WTC11 (cell line): ENCODE results near the gene HDAC6. TPM values are rescaled to one million over a fixed set of nuclear protein-coding genes. Genes with fewer than 3 reads are reported as not detected.

ENCODE experiments used
- ATAC-seq: fragments of 200-7000 bp; cut with Tn5 transposase; 2 replicates; pipeline ENCODE4 v1.10.0; 2021; ENCODE audit warnings: mild to moderate bottlenecking, moderate library complexity
- CTCF ChIA-PET: fragments of 300-600 bp; sonication (Branson Sonifier 250); formaldehyde crosslinking; loops from one replicate; lab custom pipeline; 2021; ENCODE audit warnings: antibody characterized with exemption; lab: Charles Lee
- POLR2A ChIA-PET: fragments of 350-600 bp; sonication (Branson Sonifier 250); formaldehyde crosslinking; loops from one replicate; lab custom pipeline; 2021; ENCODE audit warnings: antibody characterized with exemption; lab: Charles Lee
- DNase-seq: peaks from one replicate; pipeline ENCODE4 v3.0.0; 2021; ENCODE audit warnings: low spot score
- H3K27ac Mint-ChIP-seq: 2 replicates; pipeline ENCODE4 v1.8.0; 2021; ENCODE audit warnings: mixed read lengths
- H3K27me3 Mint-ChIP-seq: 2 replicates; pipeline ENCODE4 v1.8.0; 2021; ENCODE audit warnings: low read depth, mild to moderate bottlenecking, moderate library complexity, mixed read lengths
- H3K36me3 Mint-ChIP-seq: 2 replicates; pipeline ENCODE4 v1.8.0; 2021; ENCODE audit warnings: mixed read lengths
- H3K4me1 Mint-ChIP-seq: 2 replicates; pipeline ENCODE4 v1.8.0; 2022; ENCODE audit warnings: mixed read lengths
- H3K4me3 Mint-ChIP-seq: 2 replicates; pipeline ENCODE4 v1.8.0; 2021; ENCODE audit warnings: mild to moderate bottlenecking, moderate library complexity, mixed read lengths
- H3K9me3 Mint-ChIP-seq: 2 replicates; pipeline ENCODE4 v1.8.0; 2021; ENCODE audit warnings: mixed read lengths
- CBFB ChIP-seq: sonication (generic); formaldehyde crosslinking; IDR thresholded peaks from 2 replicates; pipeline ENCODE4 v1.8.1; 2022; ENCODE audit warnings: mild to moderate bottlenecking, low read depth, missing genetic modification reagents
- CREB1 ChIP-seq: sonication (generic); formaldehyde crosslinking; IDR thresholded peaks from 2 replicates; pipeline ENCODE4 v1.8.0; 2023; ENCODE audit warnings: mild to moderate bottlenecking, missing genetic modification reagents
- CREM ChIP-seq: sonication (generic); formaldehyde crosslinking; IDR thresholded peaks from 2 replicates; pipeline ENCODE4 v1.8.1; 2022; ENCODE audit warnings: mild to moderate bottlenecking, missing genetic modification reagents, moderate library complexity
- E2F4 ChIP-seq: sonication (generic); formaldehyde crosslinking; IDR thresholded peaks from 2 replicates; pipeline ENCODE4 v1.8.1; 2022; ENCODE audit warnings: low read depth, mild to moderate bottlenecking, moderate library complexity, missing genetic modification reagents, borderline replicate concordance
- ETV6 ChIP-seq: sonication (generic); formaldehyde crosslinking; IDR thresholded peaks from 2 replicates; pipeline ENCODE4 v1.8.1; 2022; ENCODE audit warnings: mild to moderate bottlenecking, missing genetic modification reagents
- FOXJ3 ChIP-seq: sonication (generic); formaldehyde crosslinking; IDR thresholded peaks from 2 replicates; pipeline ENCODE4 v1.9.0; 2021; ENCODE audit warnings: missing genetic modification reagents, mild to moderate bottlenecking, borderline replicate concordance
- FOXK1 ChIP-seq: sonication (generic); formaldehyde crosslinking; IDR thresholded peaks from 2 replicates; pipeline ENCODE4 v1.8.0; 2022; ENCODE audit warnings: mild to moderate bottlenecking, moderate library complexity, missing genetic modification reagents
- FOXP1 ChIP-seq: sonication (generic); formaldehyde crosslinking; IDR thresholded peaks from 2 replicates; pipeline ENCODE4 v1.8.0; 2022; ENCODE audit warnings: missing genetic modification reagents, mild to moderate bottlenecking, moderate library complexity, borderline replicate concordance
- GABPB1 ChIP-seq: sonication (generic); formaldehyde crosslinking; IDR thresholded peaks from 2 replicates; pipeline ENCODE4 v1.8.1; 2023; ENCODE audit warnings: mild to moderate bottlenecking, missing genetic modification reagents
- IRF2 ChIP-seq: sonication (generic); formaldehyde crosslinking; IDR thresholded peaks from 2 replicates; pipeline ENCODE4 v1.8.0; 2022; ENCODE audit warnings: low read depth, missing genetic modification reagents, borderline replicate concordance
- JUN ChIP-seq: sonication (generic); formaldehyde crosslinking; IDR thresholded peaks from 2 replicates; pipeline ENCODE4 v1.8.0; 2023; ENCODE audit warnings: mild to moderate bottlenecking, missing genetic modification reagents
- KAT7 ChIP-seq: sonication (generic); formaldehyde crosslinking; IDR thresholded peaks from 2 replicates; pipeline ENCODE4 v1.8.1; 2023; ENCODE audit warnings: missing genetic modification reagents, mild to moderate bottlenecking, borderline replicate concordance
- NFATC4 ChIP-seq: fragments of 250-450 bp; sonication (Bioruptor Pico); IDR thresholded peaks from 2 replicates; pipeline ENCODE4 v1.9.0; 2021; ENCODE audit warnings: mild to moderate bottlenecking
- NFYB ChIP-seq: sonication (generic); formaldehyde crosslinking; conservative IDR thresholded peaks from 2 replicates; pipeline ENCODE4 v1.8.0; 2022; ENCODE audit warnings: low read depth, missing genetic modification reagents
- NR2C2 ChIP-seq: sonication (generic); formaldehyde crosslinking; IDR thresholded peaks from 2 replicates; pipeline ENCODE4 v1.8.0; 2022; ENCODE audit warnings: mild to moderate bottlenecking, missing genetic modification reagents
- NR3C1 ChIP-seq: sonication (generic); formaldehyde crosslinking; conservative IDR thresholded peaks from 2 replicates; pipeline ENCODE4 v1.8.1; 2023; ENCODE audit warnings: low read depth, mild to moderate bottlenecking, missing genetic modification reagents
- RELA ChIP-seq: sonication (generic); formaldehyde crosslinking; IDR thresholded peaks from 2 replicates; pipeline ENCODE4 v1.8.1; 2022; ENCODE audit warnings: missing genetic modification reagents, mild to moderate bottlenecking, borderline replicate concordance
- SMAD3 ChIP-seq: sonication (generic); formaldehyde crosslinking; IDR thresholded peaks from 2 replicates; pipeline ENCODE4 v1.8.0; 2022; ENCODE audit warnings: missing genetic modification reagents, mild to moderate bottlenecking, borderline replicate concordance
- ZBTB21 ChIP-seq: sonication (generic); formaldehyde crosslinking; IDR thresholded peaks from 2 replicates; pipeline ENCODE4 v1.8.1; 2023; ENCODE audit warnings: mild to moderate bottlenecking, missing genetic modification reagents, borderline replicate concordance
- ZNF138 ChIP-seq: sonication (generic); formaldehyde crosslinking; conservative IDR thresholded peaks from 2 replicates; pipeline ENCODE4 v1.8.1; 2022; ENCODE audit warnings: mild to moderate bottlenecking, moderate library complexity, missing genetic modification reagents
- ZNF232 ChIP-seq: sonication (generic); formaldehyde crosslinking; IDR thresholded peaks from 2 replicates; pipeline ENCODE4 v1.8.0; 2022; ENCODE audit warnings: mild to moderate bottlenecking, missing genetic modification reagents
- ZNF317 ChIP-seq: sonication (generic); formaldehyde crosslinking; IDR thresholded peaks from 2 replicates; pipeline ENCODE4 v1.8.1; 2023; ENCODE audit warnings: low read depth, mild to moderate bottlenecking, moderate library complexity, missing genetic modification reagents, borderline replicate concordance
- ZNF416 ChIP-seq: fragments of 250-450 bp; sonication (Bioruptor Pico); IDR thresholded peaks from 2 replicates; pipeline ENCODE4 v1.9.0; 2021; ENCODE audit warnings: mild to moderate bottlenecking, inconsistent platforms
- ZNF423 ChIP-seq: fragments of 250-450 bp; sonication (Bioruptor Pico); IDR thresholded peaks from 2 replicates; pipeline ENCODE4 v2.1.2; 2022; ENCODE audit warnings: mild to moderate bottlenecking, moderate library complexity
- ZNF671 ChIP-seq: fragments of 250-450 bp; sonication (Bioruptor Pico); IDR thresholded peaks from 2 replicates; pipeline ENCODE4 v1.8.0; 2021; ENCODE audit warnings: mild to moderate bottlenecking
- total RNA-seq: library from RNA; stranded (reverse); gene quantifications from 3 replicates; pipeline ENCODE4 v1.2.3, GENCODE V29; 2021
- TF ChIP-seq, protein P1 (sequence below): sonication (generic); formaldehyde crosslinking; IDR thresholded peaks from 2 replicates; pipeline ENCODE4 v1.8.0; 2023; ENCODE audit warnings: missing genetic modification reagents
- TF ChIP-seq, protein P2 (sequence below): sonication (generic); formaldehyde crosslinking; IDR thresholded peaks from 2 replicates; pipeline ENCODE4 v1.8.1; 2022; ENCODE audit warnings: mild to moderate bottlenecking, moderate library complexity, missing genetic modification reagents
- TF ChIP-seq, protein P3 (sequence below): sonication (generic); formaldehyde crosslinking; IDR thresholded peaks from 2 replicates; pipeline ENCODE4 v1.8.0; 2022; ENCODE audit warnings: mild to moderate bottlenecking, missing genetic modification reagents
- TF ChIP-seq, protein P4 (sequence below): fragments of 250-450 bp; sonication (Bioruptor Pico); IDR thresholded peaks from 2 replicates; pipeline ENCODE4 v1.9.0; 2021; ENCODE audit warnings: moderate library complexity, mild to moderate bottlenecking, inconsistent platforms, borderline replicate concordance
- TF ChIP-seq, protein P5 (sequence below): sonication (generic); formaldehyde crosslinking; IDR thresholded peaks from 2 replicates; pipeline ENCODE4 v1.8.1; 2023; ENCODE audit warnings: mild to moderate bottlenecking, missing genetic modification reagents, moderate library complexity

Gene HDAC6
- total RNA-seq, 1 experiment from 2014 or later: 58.5 TPM

DNA sequence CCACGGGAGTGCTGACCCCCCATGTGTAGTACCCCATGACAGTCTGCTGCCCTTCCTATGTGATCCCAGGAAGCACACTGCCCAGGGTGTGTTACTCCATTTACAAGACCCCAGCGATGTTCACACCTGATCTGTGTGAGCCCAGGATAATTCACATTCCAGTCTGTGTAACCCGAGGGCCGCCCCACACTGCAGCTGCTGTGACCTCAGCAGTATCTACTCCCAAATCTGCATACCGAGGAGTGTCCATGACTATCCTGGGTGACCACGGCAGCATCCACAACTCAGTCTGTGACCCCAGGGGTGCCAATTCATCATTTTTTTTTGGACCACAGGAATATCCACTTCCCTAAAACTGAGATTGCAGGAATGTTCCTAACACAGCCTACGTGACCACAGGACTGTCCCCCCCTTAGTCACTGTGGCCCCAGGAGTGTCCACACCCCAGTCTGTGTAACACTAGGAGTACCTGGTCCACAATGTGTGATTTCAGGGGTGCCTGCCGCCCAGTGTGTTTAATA lies 48.1 kb upstream of the HDAC6 start:
- ChIA-PET CTCF (no interaction called here), POLR2A (no interaction called here)
- no peak overlapping the region for H3K27ac Mint-ChIP-seq
- no peak for TF ChIP-seq ZNF416 (CRISPR knock-in tag)
- TF ChIP-seq, protein P1, sequence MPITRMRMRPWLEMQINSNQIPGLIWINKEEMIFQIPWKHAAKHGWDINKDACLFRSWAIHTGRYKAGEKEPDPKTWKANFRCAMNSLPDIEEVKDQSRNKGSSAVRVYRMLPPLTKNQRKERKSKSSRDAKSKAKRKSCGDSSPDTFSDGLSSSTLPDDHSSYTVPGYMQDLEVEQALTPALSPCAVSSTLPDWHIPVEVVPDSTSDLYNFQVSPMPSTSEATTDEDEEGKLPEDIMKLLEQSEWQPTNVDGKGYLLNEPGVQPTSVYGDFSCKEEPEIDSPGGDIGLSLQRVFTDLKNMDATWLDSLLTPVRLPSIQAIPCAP (CRISPR knock-in tag): no peak
- no peak for TF ChIP-seq ZNF232
- no peak for TF ChIP-seq CBFB (CRISPR knock-in tag)
- TF ChIP-seq JUN: no peak
- TF ChIP-seq FOXJ3 (CRISPR knock-in tag): no peak
- no peak for TF ChIP-seq NFATC4 (CRISPR knock-in tag)
- TF ChIP-seq ETV6 (CRISPR knock-in tag): no peak
- TF ChIP-seq FOXP1 (CRISPR knock-in tag): no peak
- no peak for TF ChIP-seq E2F4 (CRISPR knock-in tag)
- no peak for TF ChIP-seq ZNF423
- no peak for TF ChIP-seq GABPB1
- no peak for TF ChIP-seq CREM (CRISPR knock-in tag)
- no peak for TF ChIP-seq CREB1 (CRISPR knock-in tag)
- TF ChIP-seq, all 79 proteins: peak for 0
- Mint-ChIP-seq H3K27me3 (no peaks in the 10 kb centered on the region), H3K4me3 (no peak overlapping the region), H3K36me3 (no peaks in the 10 kb centered on the region), H3K4me1 (no peaks in the 10 kb centered on the region), H3K9me3 (no peaks in the 10 kb centered on the region)
- no peak for ATAC-seq
- DNase-seq: no peak

- Mint-ChIP-seq H3K27ac (no peak overlapping the region), H3K9me3 (no peaks in the 10 kb centered on the region)
- POLR2A ChIA-PET: no interaction called here
Measured at GRCh38 chrX:48754238-48754637, 47.6 kb upstream of the HDAC6 start.

More at GRCh38 chrX:48754238-48754637, 47.6 kb upstream of the HDAC6 start:
- DNase-seq (no peak), ATAC-seq (no peak)
- TF ChIP-seq CBFB (CRISPR knock-in tag): no peak
- no peak for TF ChIP-seq NFYB (CRISPR knock-in tag)
- TF ChIP-seq ZNF671: no peak
- TF ChIP-seq, protein P2, sequence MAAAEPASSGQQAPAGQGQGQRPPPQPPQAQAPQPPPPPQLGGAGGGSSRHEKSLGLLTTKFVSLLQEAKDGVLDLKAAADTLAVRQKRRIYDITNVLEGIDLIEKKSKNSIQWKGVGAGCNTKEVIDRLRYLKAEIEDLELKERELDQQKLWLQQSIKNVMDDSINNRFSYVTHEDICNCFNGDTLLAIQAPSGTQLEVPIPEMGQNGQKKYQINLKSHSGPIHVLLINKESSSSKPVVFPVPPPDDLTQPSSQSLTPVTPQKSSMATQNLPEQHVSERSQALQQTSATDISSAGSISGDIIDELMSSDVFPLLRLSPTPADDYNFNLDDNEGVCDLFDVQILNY (CRISPR knock-in tag): no peak
- TF ChIP-seq, protein P3, sequence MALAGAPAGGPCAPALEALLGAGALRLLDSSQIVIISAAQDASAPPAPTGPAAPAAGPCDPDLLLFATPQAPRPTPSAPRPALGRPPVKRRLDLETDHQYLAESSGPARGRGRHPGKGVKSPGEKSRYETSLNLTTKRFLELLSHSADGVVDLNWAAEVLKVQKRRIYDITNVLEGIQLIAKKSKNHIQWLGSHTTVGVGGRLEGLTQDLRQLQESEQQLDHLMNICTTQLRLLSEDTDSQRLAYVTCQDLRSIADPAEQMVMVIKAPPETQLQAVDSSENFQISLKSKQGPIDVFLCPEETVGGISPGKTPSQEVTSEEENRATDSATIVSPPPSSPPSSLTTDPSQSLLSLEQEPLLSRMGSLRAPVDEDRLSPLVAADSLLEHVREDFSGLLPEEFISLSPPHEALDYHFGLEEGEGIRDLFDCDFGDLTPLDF (CRISPR knock-in tag): no peak
- no peak for TF ChIP-seq NR3C1 (CRISPR knock-in tag)
- TF ChIP-seq RELA (CRISPR knock-in tag): no peak
- no peak for TF ChIP-seq ZNF317 (CRISPR knock-in tag)
- TF ChIP-seq, protein P4, sequence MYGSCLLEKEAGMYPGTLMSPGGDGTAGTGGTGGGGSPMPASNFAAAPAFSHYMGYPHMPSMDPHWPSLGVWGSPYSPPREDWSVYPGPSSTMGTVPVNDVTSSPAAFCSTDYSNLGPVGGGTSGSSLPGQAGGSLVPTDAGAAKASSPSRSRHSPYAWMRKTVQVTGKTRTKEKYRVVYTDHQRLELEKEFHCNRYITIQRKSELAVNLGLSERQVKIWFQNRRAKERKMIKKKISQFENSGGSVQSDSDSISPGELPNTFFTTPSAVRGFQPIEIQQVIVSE (CRISPR knock-in tag): no peak
- no peak for TF ChIP-seq CREB1 (CRISPR knock-in tag)
- no peak for TF ChIP-seq NR2C2 (CRISPR knock-in tag)
- no peak for TF ChIP-seq FOXK1 (CRISPR knock-in tag)
- TF ChIP-seq IRF2: no peak
- TF ChIP-seq ZNF138: no peak
- TF ChIP-seq KAT7: no peak
- TF ChIP-seq GABPB1: no peak
- no peak for TF ChIP-seq ZBTB21 (CRISPR knock-in tag)
- no peak for TF ChIP-seq SMAD3 (CRISPR knock-in tag)
- TF ChIP-seq, protein P5, sequence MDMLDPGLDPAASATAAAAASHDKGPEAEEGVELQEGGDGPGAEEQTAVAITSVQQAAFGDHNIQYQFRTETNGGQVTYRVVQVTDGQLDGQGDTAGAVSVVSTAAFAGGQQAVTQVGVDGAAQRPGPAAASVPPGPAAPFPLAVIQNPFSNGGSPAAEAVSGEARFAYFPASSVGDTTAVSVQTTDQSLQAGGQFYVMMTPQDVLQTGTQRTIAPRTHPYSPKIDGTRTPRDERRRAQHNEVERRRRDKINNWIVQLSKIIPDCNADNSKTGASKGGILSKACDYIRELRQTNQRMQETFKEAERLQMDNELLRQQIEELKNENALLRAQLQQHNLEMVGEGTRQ: no peak
- TF ChIP-seq E2F4 (CRISPR knock-in tag): no peak
- H3K4me3 Mint-ChIP-seq: no peak overlapping the region
- CTCF ChIA-PET: no interaction called here
- no peaks in the 10 kb centered on the region for H3K4me1 Mint-ChIP-seq
- H3K27me3 Mint-ChIP-seq: no peaks in the 10 kb centered on the region
- no peaks in the 10 kb centered on the region for H3K36me3 Mint-ChIP-seq
